ENCODE measurements around the gene SLC35D1. TPM values are rescaled to one million over a fixed set of nuclear protein-coding genes. Genes with fewer than 3 reads are reported as not detected.
"Not testable (repeated sequence)": the region's sequence is repeated elsewhere in the genome, so short reads cannot be mapped to it uniquely, and the experiment has no call there.

Gene SLC35D1
- total RNA-seq, 4 donors from 2014 or later = 6.7 to 9.3 (median 8.1) TPM

GRCh38 chr1:66984491-66984890, 69.5 kb downstream of the SLC35D1 start:
- in situ Hi-C loops (cut with MboI; ENCODE audit: low sequenced_read_pairs in 4 of 4) = loop anchor here in 1 of 4 donors (25.0 kb wide), 1 partner anchor 222 kb away; the partner anchor contains the start of gene DYNLT5

GRCh38 chr1:66982561-66983260, 71.2 kb downstream of the SLC35D1 start:
- Histone ChIP-seq H3K4me1 (peaks cover 7 to 14% of the 10 kb centered on the region in 2 donors), H3K9me3 (no peaks in the 10 kb centered on the region), H3K36me3 (peaks cover 6 to 70% of the 10 kb centered on the region in 2 donors), H3K4me3 (no peak overlapping the region), H3K27ac (peak overlapping the region in 1 of 4 donors; percentile 64), H3K27me3 (no peaks in the 10 kb centered on the region)
- no peak for ATAC-seq
- no peak for DNase-seq
- TF ChIP-seq CTCF (IDR thresholded peaks at IDR 0.05 in 4 of 5, conservative IDR thresholded peaks at IDR 0.05 in 1 of 5) = no peak
- no peak for TF ChIP-seq POLR2A (IDR thresholded peaks at IDR 0.05)
- intact Hi-C loops (cut with DNase I; ENCODE audit: low total_unique reads) = no loop called here
- in situ Hi-C loops (cut with MboI; ENCODE audit: low sequenced_read_pairs in 4 of 4) = loop anchor here in 1 of 4 donors (25.0 kb wide), 1 partner anchor 220 kb away; the partner anchor contains the start of gene DYNLT5

More at GRCh38 chr1:66984491-66984890, 69.5 kb downstream of the SLC35D1 start:
- DNase-seq = no peak
- H3K36me3 ChIP-seq = peaks cover 6 to 58% of the 10 kb centered on the region in 2 donors
- no peak for ATAC-seq
- no peak overlapping the region for H3K27ac ChIP-seq
- no peaks in the 10 kb centered on the region for H3K27me3 ChIP-seq
- TF ChIP-seq POLR2A (IDR thresholded peaks at IDR 0.05) (no peak), CTCF (IDR thresholded peaks at IDR 0.05 in 4 of 5, conservative IDR thresholded peaks at IDR 0.05 in 1 of 5) (no peak)
- H3K4me1 ChIP-seq = peaks cover 7 to 14% of the 10 kb centered on the region in 2 donors
- no peaks in the 10 kb centered on the region for H3K9me3 ChIP-seq
- intact Hi-C loops (cut with DNase I; ENCODE audit: low total_unique reads) = no loop called here
- H3K4me3 ChIP-seq = no peak overlapping the region

GRCh38 chr1:66981679-66982078, 72.3 kb downstream of the SLC35D1 start:
- TF ChIP-seq POLR2A (IDR thresholded peaks at IDR 0.05) = no peak
- no peak for TF ChIP-seq CTCF (IDR thresholded peaks at IDR 0.05 in 4 of 5, conservative IDR thresholded peaks at IDR 0.05 in 1 of 5)
- H3K27ac ChIP-seq = peak overlapping the region in 3 of 4 donors; percentile 45 to 64 (median 54)
- peak in 1 of 2 donors; percentile 96 for ATAC-seq
- intact Hi-C loops (cut with DNase I; ENCODE audit: low total_unique reads) (no loop called here), in situ Hi-C loops (cut with MboI; ENCODE audit: low sequenced_read_pairs in 4 of 4) (loop anchor here in 1 of 4 donors (25.0 kb wide), 1 partner anchor 219 kb away; the partner anchor contains the start of gene DYNLT5)
- H3K4me3 ChIP-seq = peak overlapping the region; percentile 22 to 42 (median 30)
- peaks cover 7 to 14% of the 10 kb centered on the region in 2 donors for H3K4me1 ChIP-seq
- H3K9me3 ChIP-seq = no peaks in the 10 kb centered on the region
- DNase-seq = peak in 1 of 2 donors; percentile 41
- no peaks in the 10 kb centered on the region for H3K27me3 ChIP-seq
- peaks cover 6 to 61% of the 10 kb centered on the region in 2 donors for H3K36me3 ChIP-seq

- Histone ChIP-seq H3K4me3 (peak overlapping the region in 2 of 4 donors; percentile 35 to 42), H3K27ac (peak overlapping the region in 3 of 4 donors; percentile 45 to 64 (median 54)), H3K27me3 (no peaks in the 10 kb centered on the region), H3K4me1 (peaks cover 7 to 14% of the 10 kb centered on the region in 2 donors), H3K36me3 (peaks cover 6 to 60% of the 10 kb centered on the region in 2 donors), H3K9me3 (no peaks in the 10 kb centered on the region)
- ATAC-seq = no peak
- TF ChIP-seq POLR2A (IDR thresholded peaks at IDR 0.05) (no peak), CTCF (IDR thresholded peaks at IDR 0.05 in 4 of 5, conservative IDR thresholded peaks at IDR 0.05 in 1 of 5) (no peak)
- in situ Hi-C loops (cut with MboI; ENCODE audit: low sequenced_read_pairs in 4 of 4) (loop anchor here in 1 of 4 donors (25.0 kb wide), 1 partner anchor 219 kb away; the partner anchor contains the start of gene DYNLT5), intact Hi-C loops (cut with DNase I; ENCODE audit: low total_unique reads) (no loop called here)
- DNase-seq = no peak
Measured at GRCh38 chr1:66980745-66981367, 73.1 kb downstream of the SLC35D1 start.

GRCh38 chr1:66979621-66980020, 74.3 kb downstream of the SLC35D1 start:
- Histone ChIP-seq H3K4me1 (peaks cover 7 to 14% of the 10 kb centered on the region in 2 donors), H3K36me3 (peaks cover under 1 to 57% of the 10 kb centered on the region in 2 donors)
- H3K27ac ChIP-seq; ATAC-seq; H3K4me3 ChIP-seq; DNase-seq; intact Hi-C loops (cut with DNase I; ENCODE audit: low total_unique reads); H3K9me3 ChIP-seq; H3K27me3 ChIP-seq: not testable (repeated sequence)
- in situ Hi-C loops (cut with MboI; ENCODE audit: low sequenced_read_pairs in 4 of 4) = loop anchor here in 1 of 4 donors (25.0 kb wide), 1 partner anchor 217 kb away; the partner anchor contains the start of gene DYNLT5

All from gastrocnemius medialis (tissue), 4 donors.